Stimulated activated CD8-positive, alpha-beta memory T cell treated with anti-CD3 and anti-CD28 coated beads, Interleukin-12 subunit alpha, Interleukin-12 subunit beta, amount 100 ng/mL, for 24 hours (primary cell): Measurements from ENCODE around the gene SERPINE1.

Experiments used
- DNase-seq: peaks from one replicate; pipeline ENCODE4 v3.0.0-alpha.2; 2020; ENCODE audit errors: extremely low read depth

The SERPINE1 gene

GRCh38 chr7:101156866-101157589 lies 30.1 kb downstream of the SERPINE1 start:
- DNase-seq: no peak

GRCh38 chr7:101159696-101160674 lies 33.1 kb downstream of the SERPINE1 start:
- DNase-seq: no peak

- no peak for DNase-seq
These were observed 34.0 kb downstream of the SERPINE1 start for GRCh38 chr7:101160910-101161309.

- DNase-seq: no peak
These were observed 35.0 kb downstream of the SERPINE1 start for GRCh38 chr7:101161692-101162471.

- DNase-seq: no peak
These were observed 35.8 kb downstream of the SERPINE1 start for GRCh38 chr7:101162551-101163278.

GRCh38 chr7:101163279-101164070 lies 36.6 kb downstream of the SERPINE1 start:
- DNase-seq: no peak

- DNase-seq: no peak
These were observed 37.4 kb downstream of the SERPINE1 start for GRCh38 chr7:101164071-101164840.

GRCh38 chr7:101165075-101165957 lies 38.4 kb downstream of the SERPINE1 start, which contains the start of gene VGF:
Gene VGF, minus strand, starts transcription at chr7:101165569. Its CDS starts 726 bp downstream, at chr7:101164843.
- peak; percentile 84 for DNase-seq

GRCh38 chr7:101165958-101166647 lies 39.2 kb downstream of the SERPINE1 start:
- no peak for DNase-seq

GRCh38 chr7:101166648-101166908 lies 39.7 kb downstream of the SERPINE1 start:
- no peak for DNase-seq

- no peak for DNase-seq
These were observed 40.2 kb downstream of the SERPINE1 start for GRCh38 chr7:101166909-101167644.

- DNase-seq: no peak
These were observed 40.9 kb downstream of the SERPINE1 start for GRCh38 chr7:101167645-101168411.

- DNase-seq: no peak
These were observed 41.6 kb downstream of the SERPINE1 start for GRCh38 chr7:101168412-101169049.

- DNase-seq: no peak
These were observed 42.4 kb downstream of the SERPINE1 start for GRCh38 chr7:101169110-101169837.

- peak; percentile 49 for DNase-seq
These were observed 43.1 kb downstream of the SERPINE1 start for GRCh38 chr7:101169838-101170551.
